HPDE6-E6E7 (cell line): Measurements from ENCODE around the gene CHMP4B.

ENCODE experiments used
- DNase-seq: peaks from one replicate; pipeline ENCODE4 v3.0.0; 2011; ENCODE audit warnings: missing footprints; ENCODE audit errors: extremely low spot score

CHMP4B gene

GRCh38 chr20:33897313-33897912 lies 86.3 kb downstream of the CHMP4B start:
- DNase-seq = no peak

- no peak for DNase-seq
Observed at GRCh38 chr20:33899106-33899505, 88.0 kb downstream of the CHMP4B start.

- DNase-seq = no peak
Observed at GRCh38 chr20:33900521-33901131, 89.5 kb downstream of the CHMP4B start.

GRCh38 chr20:33901132-33901523 lies 90.0 kb downstream of the CHMP4B start:
- no peak for DNase-seq

GRCh38 chr20:33902011-33902410 lies 90.9 kb downstream of the CHMP4B start:
- no peak for DNase-seq
